Measurements from ENCODE around the gene ACVRL1.

Gene ACVRL1

GRCh38 chr12:51907083-51907855 is at the start of gene ACVRL1:
Gene ACVRL1, plus strand, starts transcription at chr12:51907504. Its CDS starts 4,971 bp downstream, at chr12:51912475.
- peak within 1 kb of the TSS; percentile 61 for H3K4me3 ChIP-seq (ENCODE audit: low read depth, low read length)
- no peak for DNase-seq (ENCODE audit: low read depth)
- no peak for TF ChIP-seq CTCF (conservative IDR thresholded peaks at IDR 0.05; ENCODE audit: low read depth, low read length)

- DNase-seq (ENCODE audit: low read depth) = no peak
- no peak overlapping the region for H3K4me3 ChIP-seq (ENCODE audit: low read depth, low read length)
- TF ChIP-seq CTCF (conservative IDR thresholded peaks at IDR 0.05; ENCODE audit: low read depth, low read length) = no peak
Observed at GRCh38 chr12:51860986-51861385, 46.3 kb upstream of the ACVRL1 start.

- DNase-seq (ENCODE audit: low read depth) = no peak
- TF ChIP-seq CTCF (conservative IDR thresholded peaks at IDR 0.05; ENCODE audit: low read depth, low read length) = no peak
- H3K4me3 ChIP-seq (ENCODE audit: low read depth, low read length) = no peak overlapping the region
Observed at GRCh38 chr12:51862947-51863346, 44.4 kb upstream of the ACVRL1 start.

GRCh38 chr12:51863363-51863932 is 43.9 kb upstream of the ACVRL1 start:
- no peak for DNase-seq (ENCODE audit: low read depth)
- no peak overlapping the region for H3K4me3 ChIP-seq (ENCODE audit: low read depth, low read length)
- no peak for TF ChIP-seq CTCF (conservative IDR thresholded peaks at IDR 0.05; ENCODE audit: low read depth, low read length)

GRCh38 chr12:51863933-51864832 is 43.1 kb upstream of the ACVRL1 start:
- no peak for DNase-seq (ENCODE audit: low read depth)
- TF ChIP-seq CTCF (conservative IDR thresholded peaks at IDR 0.05; ENCODE audit: low read depth, low read length) = no peak
- peak overlapping the region; percentile 29 for H3K4me3 ChIP-seq (ENCODE audit: low read depth, low read length)

GRCh38 chr12:51864833-51865670 is 42.3 kb upstream of the ACVRL1 start:
- DNase-seq (ENCODE audit: low read depth) = no peak
- TF ChIP-seq CTCF (conservative IDR thresholded peaks at IDR 0.05; ENCODE audit: low read depth, low read length) = no peak
- no peak overlapping the region for H3K4me3 ChIP-seq (ENCODE audit: low read depth, low read length)

All from choroid plexus epithelial cell (primary cell).